Astrocyte (in vitro differentiated cells and primary cell): ENCODE data around the gene RPS2.

ENCODE experiments used
- CTCF ChIP-seq: IDR thresholded peaks from 2 replicates; pipeline ENCODE4 v1.5.1; 2011; ENCODE audit warnings: low read depth, mild to moderate bottlenecking, inconsistent platforms, low read length, moderate library complexity; ENCODE audit not compliant: insufficient read depth
- EZH2 ChIP-seq: IDR thresholded peaks from 2 replicates; pipeline ENCODE4 v1.6.1; 2012; ENCODE audit warnings: mild to moderate bottlenecking, low read length, inconsistent platforms; ENCODE audit not compliant: insufficient read depth

DNA sequence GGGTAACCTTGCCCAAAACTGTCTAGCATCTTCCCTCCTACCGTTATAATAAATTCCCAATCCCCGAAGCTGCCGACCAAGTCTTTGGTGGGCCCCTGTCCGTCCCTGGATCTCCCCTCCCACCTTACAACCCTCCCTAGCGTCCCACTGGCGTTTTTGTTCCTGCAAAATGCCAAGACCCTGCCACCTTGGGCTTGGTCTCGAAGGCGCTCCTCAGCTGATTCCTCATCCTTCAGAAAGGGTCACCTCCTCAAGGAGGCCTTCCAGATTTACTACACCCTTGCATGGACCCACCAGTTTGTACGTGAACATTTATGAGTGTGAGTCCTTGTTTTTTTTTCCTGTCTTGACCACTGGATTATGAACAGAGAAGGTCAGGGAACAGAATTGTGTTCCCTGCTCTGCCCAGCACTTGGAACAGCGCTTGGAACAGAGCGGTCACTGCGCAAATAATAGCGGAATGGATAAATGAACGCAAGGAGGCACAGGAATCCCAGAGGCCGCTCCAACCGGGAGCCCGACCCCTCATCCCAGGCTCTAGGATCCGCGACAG lies 18.4 kb upstream of the RPS2 start:
- TF ChIP-seq CTCF (no peak), EZH2 (no peak)
